Measurements from ENCODE around the gene TJAP1.

DNA sequence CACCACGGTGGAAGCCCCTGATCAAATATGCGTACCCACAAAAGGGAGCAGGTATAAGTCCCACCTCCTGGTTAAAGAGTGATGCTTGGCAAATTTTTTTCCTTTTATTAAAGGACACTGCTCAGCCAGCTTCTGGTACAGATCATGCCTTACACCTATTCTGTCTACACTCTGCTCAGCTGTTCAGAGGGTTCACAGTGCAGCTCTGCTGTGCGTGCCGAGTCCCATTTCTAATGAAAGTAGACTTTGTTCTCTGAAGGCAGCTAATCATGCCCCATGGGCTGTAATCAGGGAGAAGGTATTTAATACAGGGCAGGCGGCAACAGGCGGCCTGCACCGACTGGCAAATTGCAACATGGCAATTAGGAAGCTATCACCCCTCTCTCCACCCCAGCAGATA, 16.5 kb downstream of the TJAP1 start:
- no peak for TF ChIP-seq EZH2phosphoT487 (IDR thresholded peaks at IDR 0.05)
- TF ChIP-seq, protein P1, sequence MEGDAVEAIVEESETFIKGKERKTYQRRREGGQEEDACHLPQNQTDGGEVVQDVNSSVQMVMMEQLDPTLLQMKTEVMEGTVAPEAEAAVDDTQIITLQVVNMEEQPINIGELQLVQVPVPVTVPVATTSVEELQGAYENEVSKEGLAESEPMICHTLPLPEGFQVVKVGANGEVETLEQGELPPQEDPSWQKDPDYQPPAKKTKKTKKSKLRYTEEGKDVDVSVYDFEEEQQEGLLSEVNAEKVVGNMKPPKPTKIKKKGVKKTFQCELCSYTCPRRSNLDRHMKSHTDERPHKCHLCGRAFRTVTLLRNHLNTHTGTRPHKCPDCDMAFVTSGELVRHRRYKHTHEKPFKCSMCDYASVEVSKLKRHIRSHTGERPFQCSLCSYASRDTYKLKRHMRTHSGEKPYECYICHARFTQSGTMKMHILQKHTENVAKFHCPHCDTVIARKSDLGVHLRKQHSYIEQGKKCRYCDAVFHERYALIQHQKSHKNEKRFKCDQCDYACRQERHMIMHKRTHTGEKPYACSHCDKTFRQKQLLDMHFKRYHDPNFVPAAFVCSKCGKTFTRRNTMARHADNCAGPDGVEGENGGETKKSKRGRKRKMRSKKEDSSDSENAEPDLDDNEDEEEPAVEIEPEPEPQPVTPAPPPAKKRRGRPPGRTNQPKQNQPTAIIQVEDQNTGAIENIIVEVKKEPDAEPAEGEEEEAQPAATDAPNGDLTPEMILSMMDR (IDR thresholded peaks at IDR 0.05), result no peak
- no peak for TF ChIP-seq EZH2 (IDR thresholded peaks at IDR 0.05)

Measured in neural progenitor cell (in vitro differentiated cells).